HFF-Myc (cell line): ENCODE results near the gene AKT2.

Source experiments
- DNase-seq: peaks from one replicate; pipeline ENCODE4 v3.0.0-alpha.2; 2011; ENCODE audit warnings: low read depth; ENCODE audit errors: extremely low read depth
- H3K4me3 ChIP-seq: replicated peaks from 2 replicates; pipeline ENCODE4 v1.5.1; 2011; ENCODE audit warnings: low read depth, mild to moderate bottlenecking, control low read depth, low read length
- TF ChIP-seq, protein P1 (sequence below): IDR thresholded peaks from 2 replicates; pipeline ENCODE4 v1.5.1; 2012; ENCODE audit warnings: mild to moderate bottlenecking, low read depth, low read length, control low read depth; ENCODE audit errors: missing control alignments

AKT2 gene

DNA sequence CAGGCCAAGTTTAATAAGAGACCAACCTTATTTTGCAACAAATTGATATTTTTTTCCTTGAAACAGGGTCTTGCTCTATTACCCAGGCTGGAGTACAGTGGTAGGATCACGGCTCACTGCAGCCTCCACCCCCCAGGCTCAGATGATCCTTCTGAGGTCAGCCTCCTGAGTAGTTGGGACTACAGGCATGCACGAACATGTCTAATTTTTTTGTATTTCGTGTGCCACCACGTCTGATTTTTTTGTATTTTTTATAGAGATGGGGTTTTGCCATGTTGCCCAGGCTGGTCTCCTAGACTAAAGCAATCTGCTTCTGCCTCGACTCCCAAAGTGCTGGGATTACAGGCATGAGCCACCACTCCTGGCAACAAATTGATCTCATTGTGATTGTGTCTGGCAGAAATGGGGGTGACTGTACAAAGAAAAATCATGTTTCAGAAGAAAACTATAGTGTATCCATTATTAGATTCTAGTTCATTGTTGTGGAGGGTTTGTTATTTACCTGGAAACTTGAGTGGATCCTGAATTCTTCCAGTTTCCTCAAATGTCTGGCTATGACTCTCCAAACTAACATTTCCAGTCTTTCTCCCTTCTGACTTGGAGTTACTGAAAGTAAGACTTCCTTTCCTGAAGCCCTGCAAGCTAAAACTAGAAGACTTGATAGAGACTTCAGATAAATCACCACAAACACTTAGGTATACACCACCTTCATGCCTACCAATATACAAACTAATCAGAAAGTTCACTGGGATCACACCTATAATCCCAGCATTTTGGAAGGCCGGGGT, 17.3 kb upstream of the AKT2 start:
- no peak overlapping the region for H3K4me3 ChIP-seq
- TF ChIP-seq, protein P1, sequence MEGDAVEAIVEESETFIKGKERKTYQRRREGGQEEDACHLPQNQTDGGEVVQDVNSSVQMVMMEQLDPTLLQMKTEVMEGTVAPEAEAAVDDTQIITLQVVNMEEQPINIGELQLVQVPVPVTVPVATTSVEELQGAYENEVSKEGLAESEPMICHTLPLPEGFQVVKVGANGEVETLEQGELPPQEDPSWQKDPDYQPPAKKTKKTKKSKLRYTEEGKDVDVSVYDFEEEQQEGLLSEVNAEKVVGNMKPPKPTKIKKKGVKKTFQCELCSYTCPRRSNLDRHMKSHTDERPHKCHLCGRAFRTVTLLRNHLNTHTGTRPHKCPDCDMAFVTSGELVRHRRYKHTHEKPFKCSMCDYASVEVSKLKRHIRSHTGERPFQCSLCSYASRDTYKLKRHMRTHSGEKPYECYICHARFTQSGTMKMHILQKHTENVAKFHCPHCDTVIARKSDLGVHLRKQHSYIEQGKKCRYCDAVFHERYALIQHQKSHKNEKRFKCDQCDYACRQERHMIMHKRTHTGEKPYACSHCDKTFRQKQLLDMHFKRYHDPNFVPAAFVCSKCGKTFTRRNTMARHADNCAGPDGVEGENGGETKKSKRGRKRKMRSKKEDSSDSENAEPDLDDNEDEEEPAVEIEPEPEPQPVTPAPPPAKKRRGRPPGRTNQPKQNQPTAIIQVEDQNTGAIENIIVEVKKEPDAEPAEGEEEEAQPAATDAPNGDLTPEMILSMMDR: no peak
- DNase-seq: no peak

DNA sequence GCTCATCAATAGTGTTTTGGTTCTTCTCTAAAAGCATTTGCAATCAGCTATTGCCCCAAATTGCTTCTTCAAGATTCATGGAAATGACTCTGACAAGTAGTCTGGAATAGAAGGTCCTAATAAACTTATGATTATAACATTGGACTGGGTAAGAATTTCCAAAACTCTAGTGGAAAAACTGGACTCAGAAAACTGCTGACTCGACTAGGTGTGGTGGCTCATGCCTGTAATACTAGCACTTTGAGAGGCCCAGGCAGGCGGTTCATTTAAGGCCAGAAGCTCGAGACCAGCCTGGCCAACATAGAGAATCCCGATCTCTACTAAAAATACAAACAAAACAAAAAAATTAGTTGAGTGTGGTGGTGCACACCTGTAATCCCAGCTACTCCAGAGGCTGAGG, 15.5 kb upstream of the AKT2 start:
- no peak for DNase-seq
- TF ChIP-seq, protein P1: no peak
- no peak overlapping the region for H3K4me3 ChIP-seq

- TF ChIP-seq, protein P1: no peak
- H3K4me3 ChIP-seq: no peak overlapping the region
- no peak for DNase-seq
Observed at GRCh38 chr19:40298026-40298425, 12.9 kb upstream of the AKT2 start.

GRCh38 chr19:40294560-40294959, 9.4 kb upstream of the AKT2 start:
- H3K4me3 ChIP-seq: no peak overlapping the region
- no peak for DNase-seq
- TF ChIP-seq, protein P1: no peak

- H3K4me3 ChIP-seq: no peak overlapping the region
- no peak for DNase-seq
- TF ChIP-seq, protein P1: no peak
Observed at GRCh38 chr19:40286971-40287421, 1.9 kb upstream of the AKT2 start.

GRCh38 chr19:40286235-40286970, 1.3 kb upstream of the AKT2 start:
- TF ChIP-seq, protein P1: no peak
- peak overlapping the region; percentile 45 for H3K4me3 ChIP-seq
- no peak for DNase-seq
